ENCODE measurements around the gene CYTH3.
"Not testable (repeated sequence)": the region's sequence is repeated elsewhere in the genome, so short reads cannot be mapped to it uniquely, and the experiment has no call there.

The CYTH3 gene

DNA sequence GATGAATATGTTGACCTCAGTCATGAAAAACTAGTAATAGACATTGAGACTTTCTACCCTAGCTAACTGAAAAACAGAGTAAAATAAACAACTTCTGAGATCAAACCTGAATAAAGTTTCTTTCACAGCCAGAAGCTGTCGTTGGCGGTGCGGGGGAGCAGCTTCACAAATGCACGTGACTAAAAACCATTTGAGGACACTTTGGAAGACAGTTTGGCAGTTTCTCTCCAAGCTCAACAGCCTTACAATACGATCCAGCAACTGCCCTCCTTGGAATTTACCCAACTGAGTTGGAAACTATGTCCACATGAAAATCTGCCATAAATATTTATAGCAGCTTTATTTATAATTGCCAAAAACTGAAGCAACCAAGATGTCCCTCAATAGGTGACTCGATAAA, 63.1 kb downstream of the CYTH3 start:
- Histone ChIP-seq H3K27ac (no peak overlapping the region), H3K4me3 (no peak overlapping the region)

DNA sequence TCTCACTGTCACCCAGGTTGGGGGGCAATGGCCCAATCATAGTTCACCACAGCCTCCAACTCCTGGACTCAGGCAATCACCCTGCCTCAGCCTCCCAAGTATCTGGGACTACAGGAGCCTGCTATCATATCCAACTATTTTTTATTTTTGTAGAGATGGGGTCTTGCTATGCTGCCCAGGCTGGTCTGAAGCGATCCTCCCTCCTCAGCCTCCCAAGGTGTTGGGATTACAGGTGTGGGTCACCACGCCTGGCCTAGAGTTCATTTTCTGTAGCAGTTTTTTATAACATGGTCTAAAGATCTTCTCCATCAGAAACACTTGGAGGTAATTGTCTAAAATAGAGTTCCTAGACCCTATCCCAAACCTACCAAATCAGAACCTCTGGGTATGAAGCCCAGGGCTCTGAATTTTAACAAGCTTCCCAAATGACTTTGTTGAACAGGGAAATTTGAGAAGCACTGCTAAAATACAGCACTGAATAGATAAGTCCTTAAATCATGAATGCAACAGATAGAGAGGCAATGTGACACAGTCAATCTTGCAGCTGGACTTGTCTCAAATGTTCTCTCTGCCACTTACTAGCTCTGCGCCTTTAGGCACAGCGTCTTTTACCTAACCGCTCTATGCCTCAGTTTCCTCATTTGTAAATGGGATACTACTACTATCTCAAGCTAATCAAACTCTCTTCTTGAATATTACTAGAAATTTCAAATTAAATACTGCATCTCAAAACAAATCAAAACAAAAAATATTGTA, 63.7 kb downstream of the CYTH3 start:
- Histone ChIP-seq H3K27ac (no peak overlapping the region), H3K4me3 (no peak overlapping the region)

DNA sequence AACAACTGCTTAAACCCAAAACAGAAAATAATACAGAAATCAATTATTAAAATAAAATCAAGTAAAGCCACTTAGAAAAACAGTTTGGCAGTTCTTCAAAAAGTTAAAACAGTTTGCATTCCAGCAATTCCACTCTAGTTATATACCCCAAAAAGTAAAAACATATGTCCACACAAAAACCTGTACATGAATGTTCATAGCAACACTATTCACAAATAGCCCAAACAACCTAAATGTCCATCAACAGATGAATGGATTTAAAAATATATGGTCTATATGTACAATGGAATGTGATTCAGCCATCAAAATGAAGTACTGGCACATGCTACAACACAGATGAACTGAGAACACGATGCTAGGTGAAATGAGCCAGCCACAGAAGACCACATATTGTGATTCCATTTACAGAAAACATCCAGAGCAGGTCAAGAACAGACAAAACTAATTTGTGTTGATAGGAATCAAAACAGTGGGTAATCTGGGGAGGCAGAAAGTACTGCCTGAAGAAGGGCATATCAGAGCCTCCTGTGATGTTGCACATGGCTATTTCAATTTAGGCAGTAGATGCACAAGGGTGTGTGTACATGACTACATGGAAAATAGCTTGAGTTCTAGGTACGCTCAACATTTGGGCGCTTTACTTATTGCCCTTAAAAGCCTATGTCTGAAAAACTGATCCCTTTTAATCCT, 66.3 kb downstream of the CYTH3 start:
- no peak overlapping the region for H3K27ac ChIP-seq

DNA sequence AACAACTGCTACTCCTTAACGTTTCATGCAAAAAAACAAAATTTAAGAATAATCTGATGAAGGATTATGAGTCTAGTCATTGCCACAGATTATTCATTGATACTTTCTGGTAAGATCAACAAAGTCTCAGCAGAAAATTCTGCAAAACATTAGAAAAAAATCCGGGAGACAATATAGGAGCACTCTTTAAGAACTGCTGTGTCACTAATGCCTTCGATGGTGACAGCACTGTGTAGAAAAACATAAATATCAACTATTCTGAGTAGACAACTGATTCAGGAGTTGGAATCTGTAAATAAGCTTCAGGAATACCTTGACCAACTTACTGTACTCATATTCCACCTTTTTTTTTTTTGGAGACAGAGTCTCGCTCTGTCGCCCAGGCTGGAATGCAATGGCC, 69.0 kb downstream of the CYTH3 start:
- no peak overlapping the region for H3K4me3 ChIP-seq
- H3K27ac ChIP-seq = no peak overlapping the region

More for the DNA sequence above, 66.3 kb downstream of the CYTH3 start:
- H3K4me3 ChIP-seq = no peak overlapping the region

DNA sequence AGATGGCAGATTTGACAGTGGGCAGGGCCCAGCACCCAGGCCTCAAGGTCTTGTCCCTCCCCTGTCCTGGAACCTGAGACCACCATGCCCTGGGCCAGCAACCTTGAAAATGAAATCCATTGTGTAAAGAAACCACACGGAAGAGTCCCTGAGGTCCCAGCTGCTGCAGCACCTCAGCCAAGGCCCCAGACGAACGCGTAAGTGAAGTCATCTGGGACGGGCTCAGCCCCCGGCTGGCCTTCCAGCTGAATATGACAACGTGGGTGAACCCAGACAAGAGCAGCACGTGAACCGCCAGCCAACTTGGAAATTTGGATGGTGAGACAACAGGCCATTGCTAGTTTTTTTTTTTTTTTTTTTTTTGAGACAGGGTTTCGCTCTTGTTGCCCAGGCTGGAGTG, 70.3 kb downstream of the CYTH3 start:
- Histone ChIP-seq H3K4me3 (no peak overlapping the region), H3K27ac (no peak overlapping the region)

DNA sequence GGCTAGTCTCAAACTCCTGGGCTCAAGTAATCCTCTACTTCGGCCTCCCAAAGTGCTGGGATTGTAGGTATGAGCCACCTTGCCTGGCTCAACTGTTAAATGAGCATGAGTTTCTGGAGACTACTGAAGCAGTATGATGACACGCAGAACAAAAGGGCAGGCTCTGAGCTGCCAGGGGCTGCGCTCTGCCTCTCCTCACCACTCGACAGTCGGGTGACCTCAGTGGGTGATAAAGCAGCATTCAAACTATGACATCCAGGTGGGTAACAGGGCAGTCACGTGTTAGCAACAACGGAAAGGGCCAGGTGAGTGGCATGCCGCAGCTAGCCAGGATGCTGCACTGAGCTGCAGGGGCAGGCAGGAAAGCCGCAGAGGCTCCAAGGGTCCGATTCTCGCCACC, 71.5 kb downstream of the CYTH3 start:
- no peak overlapping the region for H3K4me3 ChIP-seq
- no peak overlapping the region for H3K27ac ChIP-seq

DNA sequence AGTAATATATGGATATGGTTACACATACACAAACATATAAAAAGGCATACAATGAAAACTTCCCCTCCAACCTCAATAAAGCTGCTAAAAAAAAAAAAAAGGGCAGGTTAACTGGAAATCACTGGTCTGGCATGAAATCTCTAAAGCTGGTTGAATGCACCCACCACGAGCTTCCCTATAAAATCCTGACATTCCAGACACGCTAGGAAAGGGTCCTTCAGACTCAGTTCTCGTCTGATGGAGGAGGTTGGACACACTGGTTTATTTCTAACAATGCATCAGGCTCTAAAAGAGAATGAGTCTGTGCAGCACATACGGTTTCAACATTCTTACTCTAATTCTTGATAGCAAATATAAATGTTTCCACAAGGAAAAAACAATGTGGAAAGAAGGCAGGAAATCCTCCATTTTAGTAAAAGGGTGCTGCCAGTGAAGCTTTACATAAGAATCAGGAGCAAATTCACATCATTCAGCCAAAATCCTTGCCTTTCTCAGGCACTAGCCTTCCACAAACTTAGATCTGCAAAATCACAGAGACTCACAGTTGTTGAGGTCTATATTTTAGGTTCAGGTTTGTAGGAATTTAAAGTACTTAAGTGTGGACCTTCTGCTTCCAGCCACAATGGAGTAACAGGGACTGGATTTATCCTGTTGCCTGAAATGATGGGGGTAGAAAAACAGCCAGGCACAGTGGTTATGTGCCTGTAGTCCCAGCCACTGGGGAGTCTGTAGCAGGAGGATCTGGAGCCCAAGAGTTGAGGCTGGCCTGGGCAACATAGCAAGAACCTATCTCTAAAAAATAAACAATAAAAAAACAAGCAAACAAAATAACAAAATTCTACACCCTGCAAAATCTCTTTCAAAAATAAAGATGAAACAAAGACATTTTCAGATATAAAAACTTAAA, 73.5 kb downstream of the CYTH3 start:
- Histone ChIP-seq H3K27ac (no peak overlapping the region), H3K4me3 (no peak overlapping the region)

DNA sequence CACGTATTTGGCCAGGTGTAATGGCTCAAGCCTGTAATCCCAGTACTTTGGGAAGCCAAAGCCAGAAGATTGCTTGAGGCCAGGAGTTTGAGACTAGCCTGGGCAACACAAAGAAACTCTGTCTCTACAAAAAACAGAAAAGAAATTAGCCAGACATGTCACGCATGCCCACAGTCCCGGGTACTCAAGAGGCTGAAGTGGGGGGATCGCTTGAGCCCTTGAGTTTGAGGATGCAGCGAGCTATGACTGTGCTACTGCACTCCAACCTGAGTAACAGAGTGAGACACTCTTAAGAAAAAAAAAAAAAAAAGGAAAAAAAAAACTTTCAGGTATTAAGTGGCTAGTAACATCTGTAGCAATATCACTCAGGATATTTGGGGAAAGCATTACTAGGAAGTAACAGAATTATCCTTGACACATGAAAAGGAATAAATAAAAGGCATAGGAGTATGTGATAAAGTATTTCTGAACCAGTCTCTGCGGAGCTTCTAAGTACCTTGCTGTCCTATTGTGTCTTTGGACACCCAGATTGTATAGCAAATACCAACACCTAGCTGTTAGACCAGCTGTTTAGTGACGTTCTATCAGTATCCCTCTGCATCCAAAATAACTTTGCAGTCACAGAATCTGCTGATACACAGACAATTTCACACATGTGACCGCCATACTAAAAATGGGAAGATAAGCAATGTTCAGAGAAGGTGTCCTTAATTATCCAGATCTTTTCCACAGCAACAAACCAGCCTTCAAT, 74.4 kb downstream of the CYTH3 start:
- Histone ChIP-seq H3K4me3 (no peak overlapping the region), H3K27ac (no peak overlapping the region)

DNA sequence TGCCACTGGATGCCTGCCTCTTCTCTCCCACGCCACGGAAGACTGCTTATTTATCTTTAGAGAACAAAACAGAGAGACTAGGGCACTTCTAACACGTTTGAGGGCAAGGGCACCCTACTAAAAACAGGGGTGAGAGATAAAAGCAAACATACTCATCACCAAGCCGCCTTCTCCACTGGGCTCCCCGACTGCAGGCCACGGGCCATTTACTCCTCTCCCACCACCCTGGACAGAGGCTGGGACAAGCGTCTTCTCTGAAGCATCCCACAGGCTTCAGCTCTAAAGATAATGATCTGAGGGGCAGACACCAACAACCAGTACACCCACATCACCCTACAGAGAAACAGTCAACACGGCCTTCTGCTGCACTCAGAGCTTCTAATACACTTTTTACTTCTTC, 78.7 kb downstream of the CYTH3 start:
- Histone ChIP-seq H3K27ac (no peak overlapping the region), H3K4me3 (no peak overlapping the region)

DNA sequence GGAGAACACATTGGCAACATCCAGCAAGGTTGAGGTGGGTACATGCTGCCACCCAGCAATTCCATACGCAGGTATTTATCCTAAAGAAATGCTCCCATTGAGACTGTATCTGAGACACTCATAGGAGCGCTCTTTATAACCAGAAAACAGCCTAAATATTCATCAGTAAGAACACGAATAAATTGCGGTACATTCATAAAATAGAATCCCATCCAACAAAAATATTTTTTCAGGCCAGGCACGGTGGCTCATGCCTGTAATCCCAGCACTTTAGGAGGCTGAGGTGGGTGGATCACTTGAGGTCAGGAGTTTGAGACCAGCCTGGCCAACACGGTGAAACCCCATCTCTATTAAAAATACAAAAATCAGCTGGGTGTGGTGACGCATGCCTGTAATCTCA, 81.9 kb downstream of the CYTH3 start:
- not testable (repeated sequence) for H3K4me3 ChIP-seq, H3K27ac ChIP-seq

DNA sequence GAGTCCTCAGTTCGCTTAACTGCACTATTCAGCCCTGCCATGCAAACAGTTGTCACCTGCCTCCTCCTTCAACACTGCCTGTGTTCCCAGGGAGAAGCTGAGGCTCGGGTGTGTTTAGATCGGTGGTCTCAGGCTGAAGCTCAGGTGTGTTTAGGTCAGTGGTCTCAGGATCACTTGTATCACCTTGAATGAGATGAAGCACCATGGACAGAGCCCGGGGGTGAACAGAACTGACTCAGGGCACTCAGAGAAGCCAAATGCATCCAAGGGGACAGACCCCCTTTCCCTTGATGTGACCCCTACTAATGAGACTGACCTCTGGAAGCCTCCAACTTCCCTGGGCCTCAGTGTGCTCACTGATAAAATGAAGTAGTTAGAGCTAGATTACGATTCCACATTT, 84.0 kb downstream of the CYTH3 start:
- H3K27ac ChIP-seq = no peak overlapping the region
- no peak overlapping the region for H3K4me3 ChIP-seq

DNA sequence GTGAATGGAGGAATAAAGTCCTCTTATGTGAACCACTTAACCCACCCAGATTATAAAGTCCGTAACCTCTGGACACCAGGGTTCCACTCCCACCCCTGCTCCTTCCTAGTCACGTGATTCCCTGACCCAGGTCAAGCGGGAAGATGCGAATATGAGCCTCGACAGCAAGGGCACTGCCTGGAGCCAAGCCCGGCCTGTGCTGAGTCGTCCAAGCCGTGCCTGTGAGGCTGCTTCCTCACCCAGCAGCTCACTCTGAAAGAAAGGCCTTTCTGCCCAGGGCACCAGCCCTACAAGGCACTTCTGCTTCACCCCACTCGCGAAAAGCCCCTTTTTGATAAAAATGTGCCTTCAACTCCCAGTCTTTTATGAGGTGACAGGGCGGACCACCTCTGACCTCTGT, 85.8 kb downstream of the CYTH3 start:
- Histone ChIP-seq H3K27ac (no peak overlapping the region), H3K4me3 (no peak overlapping the region)

DNA sequence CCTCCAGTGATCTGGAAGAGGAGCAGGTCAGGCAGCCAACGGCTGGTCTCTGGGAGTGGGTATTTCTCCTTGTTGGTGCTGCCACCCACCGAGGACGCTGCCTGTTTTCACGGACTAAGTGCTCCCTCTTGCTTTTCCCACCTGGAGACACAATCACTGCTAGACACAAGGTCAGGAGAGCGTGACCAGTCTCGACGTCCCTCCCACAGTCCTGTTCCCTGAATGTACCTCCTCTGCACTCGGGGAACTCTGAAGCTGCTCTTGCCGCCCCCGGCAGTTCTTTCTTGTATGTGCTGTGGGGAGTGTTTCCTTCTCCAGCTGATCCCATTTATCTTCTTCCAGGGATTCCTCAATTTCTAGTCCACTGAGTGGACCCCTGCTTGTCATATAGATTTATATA, 89.4 kb downstream of the CYTH3 start:
- H3K27ac ChIP-seq = no peak overlapping the region

DNA sequence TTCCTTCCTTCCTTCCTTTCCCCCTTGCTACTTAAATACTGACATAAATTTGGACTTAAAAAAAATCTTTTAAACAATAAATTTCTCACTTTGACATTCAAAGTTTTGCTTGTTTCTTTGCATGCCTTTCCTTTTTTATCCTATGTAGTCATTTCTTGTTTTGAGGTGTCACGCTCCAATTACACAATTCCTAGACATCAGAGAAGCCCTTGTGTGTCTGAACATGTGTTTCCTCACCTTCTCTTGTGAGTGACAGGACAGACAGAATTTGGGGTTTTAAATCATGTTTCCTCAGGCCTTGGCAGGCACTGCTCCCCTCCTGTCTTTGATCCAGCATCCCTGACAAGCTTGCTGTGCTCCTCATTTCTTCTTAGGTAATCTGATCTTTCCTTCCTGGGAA, 91.3 kb downstream of the CYTH3 start:
- Histone ChIP-seq H3K27ac (no peak overlapping the region), H3K4me3 (no peak overlapping the region)

More for the DNA sequence above, 89.4 kb downstream of the CYTH3 start:
- no peak overlapping the region for H3K4me3 ChIP-seq

DNA sequence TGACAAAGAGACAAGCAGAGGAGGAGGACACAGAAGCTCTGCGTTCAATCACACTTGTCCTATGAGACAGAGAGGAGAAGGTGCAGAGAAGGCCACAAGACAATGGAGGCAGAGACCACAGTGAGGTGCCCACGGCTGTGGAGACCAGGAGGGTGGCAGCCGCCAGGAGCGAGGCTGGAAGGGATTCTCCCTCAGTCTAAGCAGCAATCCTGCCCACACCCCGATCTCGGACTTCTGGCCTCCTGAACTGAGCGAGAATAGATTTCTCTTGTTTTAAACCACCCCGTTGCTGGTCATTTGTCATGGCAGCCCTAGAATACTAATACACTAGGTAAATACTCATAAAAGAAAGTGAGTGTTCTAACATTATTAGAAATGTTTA, 92.1 kb downstream of the CYTH3 start:
- Histone ChIP-seq H3K27ac (no peak overlapping the region), H3K4me3 (no peak overlapping the region)

DNA sequence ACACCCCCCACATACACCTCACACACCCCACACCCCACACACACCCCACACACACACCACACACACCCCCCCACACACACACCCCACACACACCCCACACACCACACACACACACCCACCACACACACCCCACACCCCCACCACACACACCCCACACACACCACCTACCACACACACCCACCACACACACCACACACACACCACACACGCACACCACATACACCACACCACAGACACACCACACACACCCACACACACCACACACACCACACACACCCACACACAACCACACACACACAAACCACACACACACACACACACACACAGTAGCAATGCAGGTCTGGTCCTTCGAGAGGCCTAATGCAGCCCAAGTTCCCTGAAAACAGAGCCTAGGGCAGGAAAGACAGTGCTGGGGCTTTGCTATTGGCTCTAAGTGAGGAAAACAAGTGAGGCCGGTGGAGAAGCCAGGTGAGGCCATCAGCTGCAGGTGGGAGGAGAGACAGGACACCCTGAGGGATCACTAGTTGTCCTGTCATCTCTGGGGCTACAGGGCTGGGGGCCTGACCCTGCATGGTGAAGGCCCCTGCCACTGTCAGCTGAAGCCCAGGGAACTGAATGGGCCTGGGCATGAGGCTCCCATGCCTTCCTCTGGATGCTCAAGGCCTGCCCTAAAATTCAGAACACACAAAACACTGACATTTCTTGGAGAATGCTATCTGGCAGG, 92.6 kb downstream of the CYTH3 start:
- H3K4me3 ChIP-seq = no peak overlapping the region

DNA sequence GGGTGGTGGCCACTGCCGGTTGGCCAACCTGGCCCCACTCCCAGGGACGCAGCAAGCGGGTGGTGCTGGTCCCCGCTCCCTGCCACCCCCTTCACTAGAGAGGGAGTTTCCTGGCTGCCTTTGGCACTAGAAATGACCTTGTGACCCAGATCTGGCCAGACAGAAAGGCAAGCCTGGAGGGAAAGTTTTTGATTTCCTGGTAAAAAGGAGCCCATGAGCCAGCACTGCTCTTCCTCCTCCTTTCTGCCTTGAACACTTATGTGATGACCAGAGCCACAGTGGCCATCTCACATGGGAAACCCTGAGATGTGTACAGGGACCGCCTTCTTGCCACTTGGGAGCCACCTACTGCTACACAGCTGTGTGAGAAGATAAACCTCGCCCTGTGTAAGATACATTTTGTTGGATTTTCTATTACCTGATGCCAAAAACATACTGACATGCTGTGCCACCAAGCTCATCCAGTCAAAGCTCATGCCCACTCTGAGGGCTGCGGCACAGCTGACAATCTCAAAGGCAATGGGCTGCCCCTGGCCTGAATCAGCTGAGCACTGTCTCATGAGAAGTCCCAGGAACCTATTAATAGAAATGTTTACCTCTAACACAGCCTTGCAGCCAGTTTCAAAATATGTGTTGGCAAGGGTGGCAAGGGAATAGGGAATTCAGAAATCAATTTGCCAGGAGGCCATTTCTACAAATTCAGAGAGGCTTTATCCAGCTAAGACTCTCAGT, 94.0 kb downstream of the CYTH3 start:
- peak overlapping the region in 3 of 21 experiments; percentile 3 to 47 (median 24) for H3K27ac ChIP-seq

More for the DNA sequence above, 92.6 kb downstream of the CYTH3 start:
- no peak overlapping the region for H3K27ac ChIP-seq

DNA sequence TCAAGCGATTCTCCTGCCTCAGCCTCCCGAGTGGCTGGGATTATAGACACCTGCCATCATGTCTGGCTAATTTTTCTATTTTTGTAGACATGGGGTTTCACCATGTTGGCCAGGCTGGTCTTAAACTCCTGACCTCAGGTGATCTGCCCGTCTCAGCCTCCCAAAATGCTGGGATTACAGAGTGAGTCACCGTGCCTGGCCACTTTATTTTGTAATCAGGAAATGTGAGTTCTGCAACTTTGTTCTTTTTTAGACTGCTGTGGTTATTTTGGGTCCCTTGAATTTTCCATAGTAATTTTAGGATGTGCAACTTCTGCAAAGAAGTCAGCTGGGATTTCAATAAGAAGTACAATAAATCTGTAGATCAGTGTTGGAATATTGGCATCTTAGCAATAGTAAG, 96.8 kb downstream of the CYTH3 start:
- Histone ChIP-seq H3K27ac (no peak overlapping the region), H3K4me3 (no peak overlapping the region)

More for the DNA sequence above, 94.0 kb downstream of the CYTH3 start:
- H3K4me3 ChIP-seq = no peak overlapping the region

DNA sequence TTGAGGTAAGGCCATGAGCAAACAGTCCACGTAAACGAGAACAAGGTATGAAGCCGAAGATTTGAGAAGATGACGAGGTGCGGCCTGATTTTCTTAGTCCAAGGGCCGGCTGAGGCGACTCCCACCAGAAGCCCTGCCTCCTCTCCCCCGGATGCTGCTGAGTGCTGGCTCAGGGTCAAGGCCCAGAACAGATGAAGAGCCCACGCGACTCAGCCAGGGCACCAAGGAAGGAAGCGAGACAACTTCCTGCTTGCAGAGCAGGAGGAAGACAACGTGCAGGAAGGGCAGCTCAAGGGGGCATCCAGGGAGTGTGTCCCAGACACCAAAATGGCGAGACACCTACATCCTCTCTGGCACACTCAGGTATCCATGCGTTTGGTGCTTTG, 99.5 kb downstream of the CYTH3 start:
- H3K4me3 ChIP-seq = no peak overlapping the region
- no peak overlapping the region for H3K27ac ChIP-seq
